GM19193 (cell line): ENCODE measurements around the gene ELOF1.
A peak's percentile ranks its signal among the peaks of the same experiment; 100 is the strongest.

ENCODE experiments used
- POLR2A ChIP-seq: IDR thresholded peaks from 4 replicates; pipeline ENCODE4 v1.6.1; 2011; ENCODE audit not compliant: insufficient read depth, insufficient read length; ENCODE audit errors: extremely low read depth

ELOF1 gene

GRCh38 chr19:11558881-11559828 is at the start of gene ELOF1:
Gene ELOF1 (minus strand): TSS chr19:11559230. CDS start chr19:11554347, 4,883 bp downstream.
- TF ChIP-seq POLR2A, result peak; percentile 82

GRCh38 chr19:11606484-11606883 is 47.5 kb upstream of the ELOF1 start:
- no peak for TF ChIP-seq POLR2A

- TF ChIP-seq POLR2A, result no peak
Observed at GRCh38 chr19:11598746-11599145, 39.7 kb upstream of the ELOF1 start.

DNA sequence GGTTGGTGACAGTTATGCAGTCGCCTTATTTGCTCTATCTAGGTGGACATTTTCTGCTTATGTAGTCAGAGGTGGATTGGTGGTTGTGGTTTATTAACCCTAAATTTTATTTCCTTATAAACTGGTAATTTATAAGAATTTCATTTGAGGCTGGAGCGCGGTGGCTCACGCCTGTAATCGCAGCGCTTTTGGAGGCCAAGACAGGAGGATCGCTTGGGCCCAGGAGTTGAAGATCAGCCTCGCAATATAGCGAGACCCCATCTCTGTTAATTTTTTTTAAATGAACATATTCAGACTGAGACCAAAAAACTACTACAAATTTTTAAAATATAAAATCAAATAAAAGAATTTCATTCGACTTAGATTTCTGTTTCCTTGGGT is 39.1 kb upstream of the ELOF1 start:
- TF ChIP-seq POLR2A, result no peak

DNA sequence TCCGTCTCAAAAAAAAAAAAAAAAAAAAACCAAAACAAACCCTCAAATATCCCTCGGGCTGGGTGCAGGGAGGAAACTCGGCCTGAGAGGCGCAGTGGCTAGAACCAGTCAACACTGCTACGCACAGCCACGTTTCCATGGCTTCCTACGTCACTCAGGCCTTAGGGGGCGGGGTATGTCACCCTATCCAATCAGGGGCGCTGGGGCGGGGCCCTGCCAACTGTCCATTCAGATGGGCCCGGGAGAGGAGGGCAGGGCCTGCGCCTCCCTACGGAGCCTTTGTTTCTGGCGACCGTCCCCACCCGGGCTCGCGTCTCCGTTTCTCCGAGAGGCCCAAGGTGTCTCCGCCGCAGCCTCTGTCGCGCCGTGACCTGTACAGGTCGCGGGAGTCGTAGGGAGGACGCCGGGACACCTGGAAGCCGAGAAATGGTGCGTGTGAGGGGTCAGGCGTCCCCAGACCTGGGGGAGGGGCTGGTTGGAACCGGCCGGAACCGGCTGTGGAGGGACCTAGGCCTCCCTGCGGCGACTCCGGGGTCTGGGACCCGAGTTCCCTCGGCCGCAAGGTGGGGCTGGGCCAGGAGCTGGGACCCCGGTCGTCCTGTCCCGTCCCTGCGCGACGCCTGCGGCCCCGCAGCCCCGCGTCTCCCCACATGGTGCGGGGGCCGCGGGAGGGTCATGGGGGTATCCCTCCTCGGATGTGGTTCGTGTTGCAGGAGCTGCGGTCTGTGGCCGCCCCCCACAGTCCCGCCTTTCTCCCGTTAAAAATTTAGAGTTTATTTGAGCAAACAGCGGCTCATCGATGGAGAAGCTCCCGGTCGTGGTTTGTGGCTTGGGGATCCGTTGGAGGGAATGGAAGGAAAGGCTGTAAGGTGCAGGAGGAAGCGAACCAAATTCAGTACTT is 38.4 kb upstream of the ELOF1 start, which contains the start of gene ZNF627:
ZNF627 (plus strand) TSS at position 282 of the 901 bp plus-strand sequence; CDS start at position 427, 145 bp downstream.
- TF ChIP-seq POLR2A, result peak; percentile 95

DNA sequence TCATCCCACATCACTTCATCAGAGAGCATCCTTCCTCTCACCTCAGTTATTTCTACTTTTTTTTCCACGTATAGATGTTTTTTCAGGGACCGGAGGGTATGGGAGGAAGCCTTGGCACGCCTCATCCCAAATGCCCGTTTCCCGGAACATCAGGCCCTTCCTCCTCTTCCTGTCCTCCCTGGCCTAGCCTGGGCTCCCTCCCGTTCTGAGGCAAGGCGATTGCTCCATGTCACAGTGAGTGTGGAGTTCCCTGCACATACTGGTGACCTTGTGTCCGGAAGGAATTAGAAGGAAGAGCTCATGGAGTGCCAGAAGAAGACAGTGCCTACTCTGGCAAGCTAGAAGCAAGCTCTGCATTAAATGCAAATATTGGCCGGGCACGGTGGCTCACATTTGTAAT is 37.1 kb upstream of the ELOF1 start:
- no peak for TF ChIP-seq POLR2A

- TF ChIP-seq POLR2A, result no peak
Observed at GRCh38 chr19:11594084-11594483, 35.1 kb upstream of the ELOF1 start.

GRCh38 chr19:11587975-11588631 is 29.1 kb upstream of the ELOF1 start:
- TF ChIP-seq POLR2A, result no peak

DNA sequence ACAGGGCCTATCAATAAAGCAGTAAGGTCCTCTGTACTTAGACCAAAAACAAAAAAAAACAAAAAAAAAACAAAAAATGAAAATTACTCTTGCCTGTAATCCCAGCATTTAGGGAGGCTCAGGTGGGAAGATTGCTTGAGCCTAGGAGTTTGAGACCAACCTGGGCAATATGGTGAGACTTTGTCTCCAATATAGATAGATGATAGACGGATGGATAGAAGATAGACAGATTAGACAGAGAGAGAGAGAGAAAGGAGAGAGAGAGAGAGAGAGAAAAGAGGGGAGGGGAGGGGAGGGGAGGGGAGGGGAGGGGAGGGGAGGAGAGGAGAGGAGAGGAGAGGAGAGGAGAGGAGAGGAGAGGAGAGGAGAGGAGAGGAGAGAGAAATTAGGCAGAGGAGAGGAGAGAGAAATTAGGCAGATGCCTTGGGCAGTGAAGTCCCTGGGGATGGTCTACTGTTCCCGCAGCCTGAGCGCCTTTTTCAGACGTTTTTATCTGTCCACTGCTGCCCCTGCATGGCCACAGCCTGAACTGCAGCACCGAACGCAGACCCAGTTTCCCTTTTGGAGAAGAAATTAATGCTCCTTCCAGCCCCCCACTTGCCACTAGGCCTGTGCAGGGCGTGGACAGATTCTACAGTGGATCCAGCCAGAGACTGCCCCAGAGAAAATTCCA is 28.4 kb upstream of the ELOF1 start:
- TF ChIP-seq POLR2A, result no peak

DNA sequence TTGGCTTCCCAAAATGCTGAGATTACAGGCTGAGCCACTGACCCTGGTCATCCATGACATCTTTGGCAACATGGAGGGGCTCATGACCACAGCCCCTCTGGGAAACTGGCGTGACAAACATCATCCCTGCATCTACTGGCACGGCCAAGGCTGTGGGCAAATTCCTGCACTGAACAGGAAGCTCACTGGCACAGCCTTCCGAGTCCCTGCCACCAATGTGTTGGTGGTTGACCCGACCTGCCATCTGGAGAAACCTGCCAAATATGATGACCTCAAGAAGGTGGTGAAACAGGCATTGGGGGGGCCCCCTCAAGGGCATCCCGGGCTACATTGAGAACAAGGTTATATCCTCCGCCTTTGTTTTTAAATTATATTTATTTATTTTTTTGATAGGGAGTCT is 27.3 kb upstream of the ELOF1 start:
- no peak for TF ChIP-seq POLR2A

DNA sequence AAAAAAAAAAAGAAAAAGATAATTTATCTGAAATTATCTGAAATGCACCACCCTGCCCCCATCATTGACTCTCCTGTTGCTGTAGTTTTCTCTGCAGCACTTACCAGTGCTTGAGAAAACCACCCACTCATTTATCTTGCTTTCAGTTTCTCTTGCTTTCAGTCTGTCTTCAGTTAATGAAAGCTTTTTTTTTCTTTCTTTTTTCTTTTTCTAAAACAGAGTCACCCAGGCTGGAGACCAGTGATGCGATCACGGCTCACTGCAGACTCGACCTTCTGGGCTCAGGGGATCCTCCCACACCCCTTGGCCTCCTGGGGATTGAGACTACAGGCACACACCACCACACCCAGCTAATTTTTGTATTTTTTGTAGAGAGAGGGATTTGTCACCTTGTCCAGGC is 22.7 kb upstream of the ELOF1 start:
- TF ChIP-seq POLR2A, result no peak

DNA sequence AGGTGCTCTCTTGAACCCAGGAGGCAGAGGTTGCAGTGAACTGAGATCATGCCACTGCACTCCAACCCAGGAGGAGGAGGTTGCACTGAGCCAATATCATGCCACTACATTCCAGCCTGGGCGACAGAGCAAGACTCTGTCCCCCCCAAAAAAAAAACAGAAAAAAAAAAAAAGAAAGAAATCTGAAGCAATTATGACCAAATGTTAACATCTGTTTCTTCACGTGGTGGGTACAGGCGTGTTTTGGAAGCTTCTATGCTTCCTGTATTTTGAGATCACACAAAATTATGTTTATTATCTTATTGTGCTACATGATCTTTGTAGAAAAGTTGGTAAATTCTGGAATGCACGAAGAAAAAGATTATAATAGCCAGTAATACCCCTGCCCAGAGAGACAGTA is 21.1 kb upstream of the ELOF1 start:
- TF ChIP-seq POLR2A, result no peak

GRCh38 chr19:11578258-11579142 is 19.5 kb upstream of the ELOF1 start:
- peak; percentile 65 for TF ChIP-seq POLR2A

- no peak for TF ChIP-seq POLR2A
Observed at GRCh38 chr19:11577451-11578257, 18.6 kb upstream of the ELOF1 start, which contains the start of gene ACP5. Gene ACP5 (minus strand): TSS chr19:11577645. CDS start chr19:11577317, 328 bp downstream.
